ENCODE data around the gene POLA1. TPM values are rescaled to one million over a fixed set of nuclear protein-coding genes. Genes with fewer than 3 reads are reported as not detected.

POLA1 gene
- polyA plus RNA-seq, 4 donors = 14.8 to 19.9 (median 17.1) TPM

DNA sequence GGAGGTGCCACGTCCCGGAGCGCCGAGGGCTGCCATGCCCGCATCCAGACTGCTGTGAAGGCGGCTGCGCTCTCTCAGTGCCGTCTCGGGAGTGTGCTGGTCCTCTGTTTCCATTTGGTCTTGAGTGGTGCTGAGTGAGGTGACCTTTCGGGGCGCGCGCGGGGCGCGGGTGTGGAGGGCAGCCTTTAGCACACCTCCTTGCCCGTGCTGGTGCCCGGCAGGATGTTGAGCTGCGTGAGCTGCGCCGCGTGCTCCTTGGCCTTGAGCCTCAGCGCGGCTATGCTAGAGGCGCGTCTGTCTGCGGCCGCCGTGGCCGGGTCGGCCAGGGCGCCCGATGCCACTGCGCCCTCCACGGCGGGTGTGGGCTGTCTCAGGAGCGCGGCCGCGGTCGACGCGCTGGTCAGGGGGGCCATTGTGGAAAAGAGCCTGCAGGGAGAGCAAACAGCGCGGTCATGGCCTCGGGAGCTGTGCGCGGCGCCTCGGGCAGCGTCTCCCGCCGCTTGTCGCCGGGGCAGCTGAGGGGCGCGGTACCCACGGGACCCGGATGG, 310.8 kb downstream of the POLA1 start:
- no peak for DNase-seq (ENCODE audit: low read depth in 4 of 4, low spot score in 3 of 4)

DNA sequence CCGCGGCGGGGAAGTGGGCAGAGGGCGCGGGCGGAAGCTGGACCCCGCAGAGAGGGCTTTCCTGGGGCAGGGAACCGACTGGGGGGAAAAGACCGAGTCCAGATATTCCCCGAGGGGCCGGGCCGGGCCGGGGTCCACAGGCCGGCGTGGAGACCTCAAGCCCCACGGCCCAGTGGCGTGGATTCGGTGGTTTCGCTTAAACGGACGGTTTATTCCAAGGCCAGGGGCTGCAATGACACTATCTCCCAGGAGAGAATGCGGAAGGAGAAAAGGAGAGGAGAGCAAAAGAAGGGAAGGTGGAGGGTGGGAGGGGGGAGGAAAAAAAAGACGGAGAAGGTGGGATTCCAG, 311.3 kb downstream of the POLA1 start:
- no peak for DNase-seq (ENCODE audit: low read depth in 4 of 4, low spot score in 3 of 4)

DNA sequence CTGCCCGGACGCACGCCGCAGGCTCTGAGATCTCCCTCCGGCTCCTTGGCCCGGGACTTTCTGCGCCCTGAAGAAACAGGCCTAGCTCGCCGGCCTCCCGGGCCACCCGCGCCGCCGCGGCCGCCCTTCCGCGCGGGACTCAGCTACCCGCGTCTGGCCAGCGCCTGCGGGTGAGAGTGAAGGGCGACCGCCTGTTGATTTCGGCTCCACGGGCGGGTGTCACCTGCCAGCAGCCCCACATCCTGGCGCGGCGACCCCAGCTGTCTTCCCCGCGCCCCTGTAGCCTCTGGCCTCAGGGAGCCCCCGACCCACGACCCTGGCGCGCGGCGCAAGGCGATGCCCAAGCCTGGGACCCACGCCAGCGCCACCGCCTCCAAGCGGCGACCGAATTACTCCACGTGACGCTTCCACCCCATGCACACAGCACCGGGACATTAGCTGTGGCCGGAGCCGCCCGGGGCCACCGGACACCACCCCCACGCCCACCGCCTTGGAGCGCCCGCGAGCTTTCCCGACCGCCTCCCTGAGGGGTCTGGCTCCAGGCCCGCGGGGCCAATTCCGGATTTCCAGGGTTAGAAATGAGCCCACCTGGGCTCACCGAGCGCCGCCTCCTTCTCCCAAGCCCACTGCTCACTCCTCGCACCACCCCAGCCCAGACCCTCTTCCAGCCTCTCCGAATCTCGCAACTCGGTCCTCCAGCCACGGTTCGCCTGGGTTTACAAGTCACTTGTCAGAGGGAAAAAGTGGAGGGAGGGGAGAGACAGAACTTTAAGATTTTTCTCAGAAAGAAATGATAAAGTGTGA, 311.9 kb downstream of the POLA1 start:
- DNase-seq (ENCODE audit: low read depth in 4 of 4, low spot score in 3 of 4) = no peak

DNA sequence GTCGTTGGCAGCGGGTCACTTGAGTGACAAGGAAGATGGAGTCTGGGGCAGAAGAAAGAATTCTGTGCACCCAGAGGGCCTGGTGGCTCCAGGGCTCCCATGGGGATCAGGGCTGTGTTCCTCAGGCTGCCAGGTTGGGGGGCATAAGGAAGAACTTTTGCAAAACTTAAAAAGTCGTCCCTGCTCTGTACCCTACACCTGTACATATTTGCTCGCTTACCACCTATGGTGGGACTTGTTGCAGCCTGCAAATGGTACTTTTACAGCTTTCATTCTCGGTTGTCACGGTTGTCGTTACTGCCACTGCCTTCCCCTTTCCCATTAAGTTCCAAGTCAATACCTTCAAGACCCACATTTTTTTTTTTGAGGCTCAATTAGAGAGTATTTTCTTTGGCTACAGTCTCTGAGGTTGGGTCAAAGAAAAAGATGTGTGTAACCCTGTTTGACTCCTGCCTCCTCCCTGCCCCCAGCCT, 312.9 kb downstream of the POLA1 start:
- no peak for DNase-seq (ENCODE audit: low read depth in 4 of 4, low spot score in 3 of 4)

DNA sequence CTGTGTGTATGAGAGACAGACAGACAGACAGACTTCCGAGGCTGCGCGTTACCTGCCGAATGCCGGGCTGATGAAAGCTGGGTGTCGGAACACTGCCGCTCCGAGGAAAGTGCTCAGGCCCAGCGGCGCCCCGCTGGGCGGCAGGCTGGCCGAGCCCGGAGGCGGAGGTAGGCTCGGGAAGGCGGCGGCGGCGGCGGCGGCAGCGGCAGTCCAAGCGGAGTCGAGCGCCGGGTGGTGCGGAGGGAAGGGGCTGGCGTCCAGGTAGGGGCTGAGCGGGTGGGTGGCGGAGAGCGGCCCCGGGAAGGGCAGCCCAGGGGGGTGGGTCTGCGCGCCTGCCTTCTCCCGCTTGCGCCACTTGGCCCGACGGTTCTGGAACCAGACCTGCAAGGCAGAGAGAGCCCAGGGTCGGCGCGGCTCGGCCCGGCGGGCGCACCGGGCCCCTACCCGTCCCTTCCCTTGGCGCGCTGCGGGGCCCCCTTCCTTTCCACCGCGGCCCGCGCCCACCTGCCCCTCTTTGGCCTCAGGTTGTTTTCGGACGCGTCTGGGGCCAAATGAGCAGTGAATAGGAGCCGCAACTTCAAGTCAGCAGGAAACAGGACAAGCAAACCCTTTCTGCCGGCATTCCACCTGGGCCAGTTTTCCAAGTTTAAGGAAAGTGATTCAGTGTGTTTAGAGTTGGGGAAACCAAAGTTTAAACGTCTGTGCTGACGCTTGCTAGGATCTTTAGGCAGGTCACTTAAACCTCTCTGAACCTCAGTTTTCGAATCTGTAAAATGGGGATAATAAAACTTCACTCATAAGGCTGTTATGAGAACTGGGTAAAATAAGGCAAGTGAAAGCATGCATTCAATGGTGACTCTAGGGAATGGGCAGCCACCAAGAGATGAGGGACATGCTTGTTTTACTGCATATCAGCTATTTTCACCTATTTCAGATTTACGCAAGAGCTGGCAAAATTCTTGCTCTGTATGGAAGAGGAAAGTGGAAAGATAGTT, 313.6 kb downstream of the POLA1 start:
- no peak for DNase-seq (ENCODE audit: low read depth in 4 of 4, low spot score in 3 of 4)

DNA sequence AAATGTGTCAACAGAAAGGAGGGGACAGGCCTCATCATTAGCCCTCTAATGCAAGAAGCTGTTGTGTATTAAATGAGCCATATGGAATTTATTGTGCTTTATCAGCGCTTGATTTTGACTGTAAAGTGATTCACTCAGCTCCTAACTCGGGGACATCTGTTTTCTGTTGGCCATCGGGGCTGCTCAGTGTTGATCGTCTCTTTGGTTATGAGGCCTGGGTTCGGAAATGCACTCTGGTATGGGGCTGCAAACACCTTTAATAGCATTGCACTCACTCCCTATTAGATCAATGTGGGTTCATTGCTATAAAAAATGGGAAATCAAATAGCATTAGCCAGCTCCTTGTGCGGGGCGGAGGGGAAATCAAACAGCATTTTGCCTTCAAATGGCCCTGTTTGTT, 315.7 kb downstream of the POLA1 start:
- DNase-seq (ENCODE audit: low read depth in 4 of 4, low spot score in 3 of 4) = no peak

DNA sequence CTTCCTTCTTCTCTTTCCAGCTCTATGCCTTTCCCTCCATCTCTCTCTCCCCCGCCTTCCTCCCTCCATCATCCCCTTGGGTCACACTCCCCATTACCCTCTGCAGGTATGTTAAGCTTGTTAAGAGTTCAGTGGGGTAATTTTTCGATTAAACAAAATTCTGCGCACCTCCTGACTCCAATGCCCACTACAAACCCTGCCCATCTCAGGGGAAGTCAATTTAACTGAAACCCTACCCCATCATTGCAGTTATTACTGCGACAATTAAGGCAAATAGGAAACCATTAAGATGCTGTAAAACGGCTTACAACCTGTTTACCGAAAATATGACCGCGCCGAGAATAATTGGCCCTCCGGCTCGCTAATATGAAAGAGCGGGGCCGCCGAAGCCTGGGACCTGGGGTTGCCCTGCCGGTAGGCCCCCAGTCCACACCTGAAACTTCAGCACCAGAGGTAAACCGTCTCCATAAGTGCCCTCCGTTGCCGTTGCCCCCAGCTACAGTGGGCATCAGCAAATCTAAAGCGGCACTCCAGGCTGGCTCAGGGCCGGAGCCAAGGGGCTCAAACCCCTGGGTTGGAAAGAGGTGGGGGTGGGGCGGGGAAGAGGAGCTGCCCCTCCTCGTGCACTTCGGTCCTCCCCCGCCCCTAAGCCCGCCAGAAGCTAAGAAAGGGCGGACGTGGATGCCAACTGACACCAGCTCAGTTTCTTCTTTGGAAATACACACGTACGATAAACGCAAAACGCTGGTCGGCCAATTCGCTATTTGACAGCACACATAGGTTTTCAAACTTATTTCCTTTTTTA, 317.3 kb downstream of the POLA1 start:
- DNase-seq (ENCODE audit: low read depth in 4 of 4, low spot score in 3 of 4) = no peak

DNA sequence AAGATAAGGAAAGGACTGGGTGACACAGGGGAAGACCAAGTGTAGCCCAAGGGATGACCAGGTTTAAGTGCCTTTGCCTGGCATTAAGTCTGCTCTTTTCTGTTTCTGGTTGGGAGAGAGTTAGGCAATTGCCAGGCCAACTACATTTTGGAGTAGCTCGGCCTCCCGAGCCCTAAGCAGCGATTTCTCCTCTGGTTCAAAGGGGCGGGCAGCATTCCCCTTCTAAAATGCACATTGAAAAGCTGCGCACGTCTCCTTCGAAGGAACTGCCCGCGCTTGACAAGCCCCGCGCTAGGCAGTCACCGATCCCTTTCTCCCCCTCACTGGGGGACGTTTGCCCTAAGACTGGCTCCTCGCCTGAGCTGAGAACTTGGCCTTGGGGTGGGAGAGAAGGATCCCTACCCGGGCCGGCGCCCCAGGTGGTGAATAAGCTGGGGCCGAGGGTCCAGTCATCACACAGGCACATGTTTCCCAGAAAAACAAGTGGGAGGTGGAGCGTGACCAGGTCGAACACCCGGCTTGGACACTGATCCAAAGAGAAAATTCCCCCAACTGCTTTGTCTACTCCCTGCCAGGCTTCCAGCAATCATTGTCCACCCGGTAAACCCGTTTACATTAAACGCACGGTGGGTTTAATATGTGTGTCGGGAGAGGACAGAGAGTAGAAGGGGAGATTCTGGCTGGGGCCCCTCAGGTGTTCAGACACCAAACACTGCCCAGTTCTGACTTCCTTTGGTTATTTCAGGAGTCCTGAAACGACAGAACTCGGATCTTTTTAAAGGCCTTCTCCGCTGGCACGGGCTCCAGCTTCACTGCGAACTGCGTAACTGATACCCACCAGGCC, 318.1 kb downstream of the POLA1 start:
- no peak for DNase-seq (ENCODE audit: low read depth in 4 of 4, low spot score in 3 of 4)

DNA sequence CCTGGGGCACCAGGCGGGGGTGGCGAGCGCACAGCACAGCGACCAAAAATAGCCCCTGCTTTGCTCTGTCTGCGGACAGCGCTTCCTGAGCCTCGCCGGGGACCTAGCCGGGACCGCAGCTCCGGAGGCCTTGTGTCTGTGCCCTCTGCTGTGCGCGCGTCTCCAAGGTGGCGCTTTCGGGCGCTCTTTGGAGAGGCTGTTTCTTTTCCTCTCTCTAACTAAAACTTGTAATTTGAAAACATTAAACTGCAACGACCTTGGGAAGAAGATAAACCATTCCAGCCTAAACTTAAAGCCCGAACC, 318.7 kb downstream of the POLA1 start:
- no peak for DNase-seq (ENCODE audit: low read depth in 4 of 4, low spot score in 3 of 4)

DNA sequence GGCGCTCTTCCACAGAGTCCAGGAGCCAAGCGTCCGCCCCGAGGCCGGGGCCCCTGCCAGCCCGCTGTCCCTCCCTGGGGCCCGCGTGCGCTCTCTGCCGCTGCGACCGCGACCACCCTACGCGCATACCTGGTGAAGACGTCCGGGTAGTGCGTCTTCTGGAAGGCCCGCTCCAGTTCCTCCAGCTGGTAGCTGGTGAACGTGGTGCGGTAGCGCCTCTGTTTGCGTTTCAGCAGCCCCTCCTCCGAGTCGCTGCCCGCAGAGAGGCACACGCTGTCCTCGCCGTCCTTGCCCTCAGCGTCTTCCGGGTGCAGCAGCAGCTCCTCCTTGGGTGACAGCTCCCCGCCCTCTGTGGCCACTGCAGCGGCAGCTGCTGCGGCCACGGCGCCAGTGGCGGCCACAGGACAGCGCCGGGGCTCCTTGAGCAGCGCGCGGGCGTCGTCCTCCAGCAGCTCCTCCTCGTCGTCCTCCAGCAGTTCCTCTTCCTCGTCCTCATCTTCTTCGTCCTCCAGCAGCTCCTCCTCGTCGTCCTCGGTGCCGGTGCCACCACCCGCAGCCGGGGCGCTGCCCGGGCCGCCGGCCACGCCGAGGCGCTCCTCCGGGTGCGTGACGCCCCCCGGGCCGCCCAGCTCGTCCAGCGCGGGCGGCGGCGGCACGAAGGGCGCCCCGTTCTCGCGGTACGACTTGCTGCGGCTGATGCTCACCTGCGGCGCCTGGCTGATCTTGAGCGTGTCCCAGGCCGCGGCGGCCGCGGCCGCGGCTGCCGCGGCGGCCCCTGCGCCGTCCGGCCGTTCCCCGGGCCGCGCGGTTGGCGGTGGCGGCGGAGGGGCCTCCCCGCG, 319.3 kb downstream of the POLA1 start:
- DNase-seq (ENCODE audit: low read depth in 4 of 4, low spot score in 3 of 4) = no peak

DNA sequence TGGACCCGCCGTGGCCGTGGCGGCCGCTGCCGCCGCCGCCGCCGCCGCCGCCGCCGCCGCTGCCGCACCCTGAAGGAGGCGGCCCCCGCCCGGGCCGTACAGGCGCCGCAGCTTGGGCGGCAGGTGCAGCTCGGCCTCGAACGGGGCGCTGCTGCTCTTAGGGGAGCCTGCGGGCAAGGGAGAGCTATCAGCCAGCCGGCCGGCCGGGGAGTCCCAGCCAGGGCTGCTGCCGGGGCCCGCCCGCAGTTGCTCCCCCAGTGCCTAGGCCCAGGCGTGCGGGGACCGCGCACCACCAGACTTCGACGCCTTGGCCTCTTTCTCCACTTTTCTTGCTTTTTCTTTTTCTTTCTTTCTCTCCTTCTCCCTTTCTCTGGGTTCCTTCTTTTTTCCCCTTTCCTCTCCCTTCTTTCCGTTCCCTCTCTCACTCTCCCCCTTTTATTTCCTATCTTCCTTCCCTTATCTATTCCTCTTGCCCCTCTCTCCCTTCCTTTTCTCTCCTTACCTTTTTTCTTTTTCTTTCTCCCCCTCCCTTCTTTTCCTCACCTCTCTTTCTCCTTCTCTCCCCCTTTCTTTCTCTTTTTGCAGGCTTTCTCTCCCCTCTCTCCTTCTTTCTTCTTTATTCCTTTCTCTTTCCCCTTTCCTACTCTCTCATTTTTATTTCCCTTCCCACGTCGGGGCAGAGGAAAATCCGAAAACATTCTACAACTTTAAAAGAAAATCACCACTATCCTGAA, 320.1 kb downstream of the POLA1 start:
- DNase-seq (ENCODE audit: low read depth in 4 of 4, low spot score in 3 of 4) = no peak

DNA sequence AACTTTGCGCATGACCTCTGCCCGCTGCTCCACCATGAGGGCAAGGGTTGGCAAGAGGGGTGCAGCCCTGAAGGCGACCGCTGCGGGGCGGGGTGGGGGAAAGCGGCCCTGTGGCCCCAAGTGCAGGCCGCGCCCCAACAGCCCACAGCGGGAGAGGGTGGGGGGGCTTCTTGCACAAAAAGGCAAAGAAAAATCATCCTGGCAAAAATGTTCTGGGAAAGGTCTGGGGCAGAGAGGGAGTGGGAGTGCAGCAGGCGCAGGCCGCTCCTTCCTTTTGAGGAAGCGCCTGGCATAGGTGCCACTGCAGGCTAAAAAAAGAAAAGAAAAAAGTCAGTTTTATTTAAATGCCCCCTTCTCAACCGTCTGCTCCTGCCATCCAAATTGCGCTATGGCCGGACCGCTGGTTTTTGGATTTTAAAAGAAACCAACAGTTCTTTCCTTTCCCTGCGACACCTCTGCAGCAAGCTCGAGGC, 320.7 kb downstream of the POLA1 start:
- DNase-seq (ENCODE audit: low read depth in 4 of 4, low spot score in 3 of 4) = no peak

DNA sequence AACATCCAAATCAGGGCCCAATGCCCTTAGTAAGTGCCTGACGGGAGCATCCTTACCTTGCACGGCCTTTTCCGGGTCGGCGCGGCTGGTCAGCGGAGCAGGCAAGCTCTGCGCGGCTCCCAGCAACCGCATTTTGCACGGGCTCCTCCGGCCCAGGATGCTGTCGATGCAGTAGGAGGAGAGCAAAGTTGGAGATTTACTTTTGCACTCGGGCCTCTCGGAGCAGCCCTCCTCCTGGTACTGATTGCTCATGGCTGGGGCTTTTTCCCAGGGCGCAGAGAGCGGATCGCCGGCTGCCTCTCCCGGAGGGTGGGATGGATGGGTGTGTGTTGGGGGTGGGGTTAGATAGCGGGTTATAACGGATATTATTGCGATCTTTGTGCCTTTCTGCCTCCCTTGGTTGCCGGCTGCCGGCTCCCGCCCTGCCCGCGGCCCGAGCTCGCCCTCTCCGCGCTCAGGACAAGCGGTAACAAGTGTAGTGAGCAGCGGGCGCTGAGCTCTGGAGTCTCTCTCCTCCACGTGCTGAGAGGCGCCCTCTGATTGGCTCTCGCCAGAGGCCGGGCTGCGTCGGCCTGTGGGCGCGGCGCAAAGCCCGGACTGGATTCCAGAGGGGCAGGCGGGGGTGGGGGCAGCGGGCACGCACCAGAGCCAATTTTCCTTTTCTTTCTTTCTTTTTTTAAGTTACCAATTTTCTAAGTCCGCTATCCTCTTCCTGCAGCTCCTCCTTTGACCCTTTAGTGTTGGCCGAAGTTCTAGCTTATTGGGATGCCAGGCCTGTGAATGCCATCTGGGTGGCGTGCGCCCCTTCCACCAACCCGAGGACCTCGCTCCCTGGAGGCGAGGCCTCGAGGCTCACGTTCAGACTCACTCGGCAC, 322.0 kb downstream of the POLA1 start, which contains the start of gene ARX:
Gene ARX, minus strand, starts transcription at position 480 of the 875 bp plus-strand sequence. Its CDS starts 228 bp downstream, at position 252.
- DNase-seq (ENCODE audit: low read depth in 4 of 4, low spot score in 3 of 4) = peak in 3 of 4 donors; percentile 34 to 49 (median 44)

DNA sequence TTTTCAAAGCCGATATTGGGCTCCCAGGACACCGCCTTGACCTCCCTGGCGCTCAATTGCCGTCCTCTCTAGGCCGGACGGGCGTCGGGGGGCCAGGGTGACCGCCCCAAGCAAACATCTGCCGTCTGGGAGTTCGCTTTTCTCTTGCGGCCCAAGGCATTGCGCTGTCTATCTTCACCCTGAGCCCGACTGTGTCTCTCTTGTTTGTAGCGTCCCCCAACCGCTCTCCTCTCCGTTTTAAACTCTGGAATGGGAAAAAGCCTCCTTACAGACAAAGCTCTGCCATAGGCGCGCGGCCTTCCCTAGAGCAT, 322.6 kb downstream of the POLA1 start:
- DNase-seq (ENCODE audit: low read depth in 4 of 4, low spot score in 3 of 4) = no peak

DNA sequence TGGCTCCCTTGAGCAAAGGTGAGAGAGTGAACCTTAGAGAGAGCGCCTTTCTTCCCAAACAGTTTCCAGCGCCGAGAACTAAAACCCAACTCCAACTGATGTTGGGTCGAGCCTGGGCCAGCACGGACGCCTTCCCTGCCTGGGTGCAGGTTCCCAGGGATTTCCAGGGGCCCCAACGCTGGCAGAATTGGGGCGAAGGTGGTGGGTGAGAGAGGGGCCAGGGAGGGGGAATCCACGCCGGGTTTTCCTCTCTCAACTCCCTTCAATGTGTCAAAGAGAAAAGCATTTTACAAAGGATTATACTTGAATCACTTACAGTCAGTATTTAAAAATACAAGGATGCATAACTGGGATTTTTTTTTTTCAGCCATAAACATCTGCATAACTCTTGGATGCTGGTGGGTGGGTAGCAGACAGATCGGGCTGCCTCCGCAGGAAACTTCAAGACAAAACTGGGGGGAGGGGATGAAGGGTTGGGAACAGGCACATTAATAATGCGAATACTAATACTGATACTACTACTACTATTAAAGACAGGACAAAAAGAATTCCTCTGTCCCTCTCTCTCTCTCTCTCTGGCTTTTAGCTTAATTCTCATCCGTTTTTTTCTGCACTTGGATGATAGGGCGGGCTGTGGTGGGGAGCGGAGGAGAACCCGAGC, 323.4 kb downstream of the POLA1 start:
- DNase-seq (ENCODE audit: low read depth in 4 of 4, low spot score in 3 of 4) = no peak

DNA sequence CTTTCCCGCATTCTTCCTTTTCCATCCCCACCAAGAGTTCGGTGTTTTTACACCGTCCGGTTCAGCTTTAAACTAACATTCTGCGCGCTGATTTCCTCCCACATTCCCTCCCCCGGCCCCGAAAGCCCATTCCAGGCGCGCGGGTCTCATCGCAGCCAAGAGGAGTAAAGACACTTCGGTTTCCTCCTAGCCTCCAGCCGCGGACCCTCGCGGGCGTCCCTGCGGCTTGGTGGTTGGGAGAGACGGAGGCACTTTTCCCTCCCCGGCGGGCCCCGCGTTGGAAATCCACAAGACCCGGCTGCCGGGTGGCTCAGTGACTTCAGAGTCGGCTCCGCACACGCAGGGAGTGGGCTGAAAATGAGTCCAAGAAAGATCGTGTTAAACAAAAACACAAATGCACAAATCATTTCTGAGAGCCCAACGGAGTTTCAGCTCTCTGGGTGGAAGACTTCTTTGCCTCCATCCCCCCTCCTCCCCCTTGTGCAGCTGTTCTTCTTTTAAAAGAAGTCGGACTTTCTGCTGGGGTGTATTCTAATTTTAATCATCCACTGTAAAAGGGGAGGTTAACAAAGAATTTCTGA, 324.0 kb downstream of the POLA1 start:
- no peak for DNase-seq (ENCODE audit: low read depth in 4 of 4, low spot score in 3 of 4)

All from left renal pelvis (tissue), 4 donors.